ENCODE data around the gene FER. TPM values are rescaled to one million over a fixed set of nuclear protein-coding genes. Genes with fewer than 3 reads are reported as not detected.

FER gene
- total and polyA plus RNA-seq, 2 of the 13 experiments (the other 11 are each of a cell fraction or from before 2014, with no cell fraction given): 7.9 to 29.0 TPM

DNA sequence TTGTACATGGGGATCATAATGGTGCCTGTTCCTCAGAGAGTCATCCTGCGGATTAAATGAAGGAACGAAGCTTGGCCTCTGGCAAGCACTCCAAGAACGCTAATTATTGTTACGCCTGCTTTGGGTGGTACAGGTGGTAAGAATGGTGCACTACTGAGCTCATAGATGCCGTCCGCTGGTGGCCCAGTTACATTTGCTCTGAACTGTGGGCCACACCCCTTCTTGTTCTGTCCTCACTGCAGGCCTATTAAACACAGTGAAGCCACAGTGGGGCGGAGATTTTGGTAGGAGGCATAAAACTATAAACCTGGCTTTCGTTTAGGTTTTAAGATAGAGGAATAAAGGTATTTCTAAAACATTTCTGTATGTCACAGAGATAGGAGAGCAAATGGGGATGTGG lies 40.6 kb upstream of the FER start:
- peaks cover 0 to 3% of the 10 kb centered on the region in 2 experiments; a peak in 1 of 5 replicates for H3K27me3 ChIP-seq (ENCODE audit: control insufficient read depth in 1 of 2, insufficient read depth in 2 of 2, low read length in 2 of 2)
- H3K9me3 ChIP-seq (ENCODE audit: low read length): no peaks in the 10 kb centered on the region
- 36% methylated on average over 8 of the region's 8 CpGs for WGBS (ENCODE audit: low lambda C conversion rate)
- TF ChIP-seq ZFP36L1 (CRISPR knock-in tag; IDR thresholded peaks at IDR 0.05) (no peak), NR2F6 (IDR thresholded peaks at IDR 0.05) (no peak), NR2F6 (CRISPR knock-in tag; IDR thresholded peaks at IDR 0.05) (no peak), ZNF251 (CRISPR knock-in tag; IDR thresholded peaks at IDR 0.05) (no peak), IRX3 (CRISPR knock-in tag; IDR thresholded peaks at IDR 0.05; ENCODE audit: borderline replicate concordance, low read depth) (no peak)
- TF ChIP-seq, protein P1, sequence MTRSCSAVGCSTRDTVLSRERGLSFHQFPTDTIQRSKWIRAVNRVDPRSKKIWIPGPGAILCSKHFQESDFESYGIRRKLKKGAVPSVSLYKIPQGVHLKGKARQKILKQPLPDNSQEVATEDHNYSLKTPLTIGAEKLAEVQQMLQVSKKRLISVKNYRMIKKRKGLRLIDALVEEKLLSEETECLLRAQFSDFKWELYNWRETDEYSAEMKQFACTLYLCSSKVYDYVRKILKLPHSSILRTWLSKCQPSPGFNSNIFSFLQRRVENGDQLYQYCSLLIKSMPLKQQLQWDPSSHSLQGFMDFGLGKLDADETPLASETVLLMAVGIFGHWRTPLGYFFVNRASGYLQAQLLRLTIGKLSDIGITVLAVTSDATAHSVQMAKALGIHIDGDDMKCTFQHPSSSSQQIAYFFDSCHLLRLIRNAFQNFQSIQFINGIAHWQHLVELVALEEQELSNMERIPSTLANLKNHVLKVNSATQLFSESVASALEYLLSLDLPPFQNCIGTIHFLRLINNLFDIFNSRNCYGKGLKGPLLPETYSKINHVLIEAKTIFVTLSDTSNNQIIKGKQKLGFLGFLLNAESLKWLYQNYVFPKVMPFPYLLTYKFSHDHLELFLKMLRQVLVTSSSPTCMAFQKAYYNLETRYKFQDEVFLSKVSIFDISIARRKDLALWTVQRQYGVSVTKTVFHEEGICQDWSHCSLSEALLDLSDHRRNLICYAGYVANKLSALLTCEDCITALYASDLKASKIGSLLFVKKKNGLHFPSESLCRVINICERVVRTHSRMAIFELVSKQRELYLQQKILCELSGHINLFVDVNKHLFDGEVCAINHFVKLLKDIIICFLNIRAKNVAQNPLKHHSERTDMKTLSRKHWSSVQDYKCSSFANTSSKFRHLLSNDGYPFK (CRISPR knock-in tag; IDR thresholded peaks at IDR 0.05; ENCODE audit: borderline replicate concordance): no peak
- intact Hi-C loops (cut with micrococcal nuclease; ENCODE audit: unreplicated experiment) (no loop called here), in situ Hi-C loops (cut with HindIII; ENCODE audit: extremely low pct_ligation_motif_present, low pct_unique_long_range_greater_than_20kb) (no loop called here)
- H3K79me2 ChIP-seq (ENCODE audit: insufficient read depth, low read length): no peaks in the 10 kb centered on the region
- FAIRE-seq: no peak
- no peaks in the 10 kb centered on the region for H3K4me1 ChIP-seq (ENCODE audit: insufficient read depth, low read length)
- BruUV-seq (replicated peaks): no TSS peak
- H4K20me1 ChIP-seq (ENCODE audit: insufficient read depth, low read length): no peaks in the 10 kb centered on the region
- H3K27ac ChIP-seq (ENCODE audit: extremely low read length, insufficient read depth, low read length): no peak overlapping the region
- DNase-seq (ENCODE audit: low spot score): no peak
- POLR2A ChIA-PET: no interaction called here
- H3K36me3 ChIP-seq (replicated peaks in 1 of 2; ENCODE audit: control insufficient read depth in 1 of 2, insufficient read depth in 2 of 2, low read length in 2 of 2): no peaks in the 10 kb centered on the region
- no peak overlapping the region for H3K4me3 ChIP-seq (replicated peaks in 1 of 3; ENCODE audit: insufficient read depth in 1 of 3, low read depth in 2 of 3, low read length in 3 of 3)
- H3K4me2 ChIP-seq (ENCODE audit: low read depth, low read length): no peak overlapping the region
- H2AFZ ChIP-seq (ENCODE audit: low read length): no peak overlapping the region
- ATAC-seq: no peak
- CTCF ChIA-PET (ENCODE audit: low intra/inter-chr PET ratio, low total read pairs): no interaction called here
- H3K9ac ChIP-seq (ENCODE audit: insufficient read depth, low read depth, low read length): no peak overlapping the region

DNA sequence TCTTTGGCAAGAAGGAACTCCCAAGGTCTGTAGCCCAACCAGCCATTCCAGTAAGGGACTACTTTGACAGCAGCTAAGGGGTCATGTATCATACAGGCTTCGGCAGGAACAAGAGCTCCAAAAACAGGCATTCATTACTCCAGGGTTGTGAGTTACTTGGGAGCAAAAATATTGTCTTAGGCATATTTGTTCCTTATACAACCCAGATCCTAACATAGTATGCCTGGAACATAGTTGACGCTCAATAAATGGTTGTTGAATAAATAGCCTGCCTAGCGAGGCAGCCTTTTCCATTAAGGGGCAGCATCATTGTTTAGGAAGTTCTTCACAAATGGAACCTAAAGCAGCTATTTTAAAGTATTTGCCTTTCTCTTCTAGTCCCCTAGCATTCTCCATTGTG lies 35.8 kb upstream of the FER start:
- Histone ChIP-seq H3K4me1 (ENCODE audit: insufficient read depth, low read length) (no peaks in the 10 kb centered on the region), H3K9me3 (ENCODE audit: low read length) (no peaks in the 10 kb centered on the region), H3K4me3 (replicated peaks in 1 of 3; ENCODE audit: insufficient read depth in 1 of 3, low read depth in 2 of 3, low read length in 3 of 3) (no peak overlapping the region), H3K79me2 (ENCODE audit: insufficient read depth, low read length) (no peaks in the 10 kb centered on the region), H3K27me3 (ENCODE audit: control insufficient read depth in 1 of 2, insufficient read depth in 2 of 2, low read length in 2 of 2) (peaks cover 0 to 3% of the 10 kb centered on the region in 2 experiments; a peak in 1 of 5 replicates), H3K27ac (ENCODE audit: extremely low read length, insufficient read depth, low read length) (no peak overlapping the region), H3K9ac (ENCODE audit: insufficient read depth, low read depth, low read length) (no peak overlapping the region), H3K36me3 (replicated peaks in 1 of 2; ENCODE audit: control insufficient read depth in 1 of 2, insufficient read depth in 2 of 2, low read length in 2 of 2) (no peaks in the 10 kb centered on the region), H2AFZ (ENCODE audit: low read length) (no peak overlapping the region), H4K20me1 (ENCODE audit: insufficient read depth, low read length) (no peaks in the 10 kb centered on the region), H3K4me2 (ENCODE audit: low read depth, low read length) (no peak overlapping the region)
- intact Hi-C loops (cut with micrococcal nuclease; ENCODE audit: unreplicated experiment) (no loop called here), in situ Hi-C loops (cut with HindIII; ENCODE audit: extremely low pct_ligation_motif_present, low pct_unique_long_range_greater_than_20kb) (no loop called here)
- DNase-seq (ENCODE audit: low spot score) (no peak), ATAC-seq (no peak), FAIRE-seq (no peak)
- 19% methylated on average over 3 of the region's 3 CpGs for WGBS (ENCODE audit: low lambda C conversion rate)
- CTCF ChIA-PET (ENCODE audit: low intra/inter-chr PET ratio, low total read pairs): no interaction called here
- POLR2A ChIA-PET: no interaction called here
- no TSS peak for BruUV-seq (replicated peaks)
- TF ChIP-seq SUZ12 (IDR thresholded peaks at IDR 0.05; ENCODE audit: low read depth, low read length): no peak
- no peak for TF ChIP-seq ZNF441 (CRISPR knock-in tag; IDR thresholded peaks at IDR 0.05; ENCODE audit: borderline replicate concordance)
- TF ChIP-seq, protein P2, sequence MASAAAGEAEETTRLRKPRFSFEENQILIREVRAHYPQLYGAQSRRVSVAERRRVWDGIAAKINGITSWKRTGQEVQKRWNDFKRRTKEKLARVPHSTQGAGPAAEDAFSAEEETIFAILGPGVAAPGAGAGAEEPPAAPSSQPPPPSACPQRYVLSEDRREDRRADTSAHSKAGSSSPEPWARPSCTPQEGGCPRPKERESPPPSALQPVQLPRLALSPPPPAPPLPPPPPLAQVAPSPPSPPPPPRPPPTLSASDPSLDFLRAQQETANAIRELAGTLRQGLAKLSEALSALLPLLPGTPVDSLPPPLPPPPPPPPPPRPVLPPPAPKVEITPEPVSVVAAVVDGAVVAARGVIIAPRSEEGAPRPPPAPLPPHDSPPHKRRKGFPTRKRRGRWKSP (CRISPR knock-in tag; IDR thresholded peaks at IDR 0.05): no peak
- TF ChIP-seq GLI4 (CRISPR knock-in tag; IDR thresholded peaks at IDR 0.05; ENCODE audit: borderline replicate concordance): no peak
- TF ChIP-seq ZNF430 (CRISPR knock-in tag; IDR thresholded peaks at IDR 0.05): no peak
- no peak for TF ChIP-seq POLR2AphosphoS5 (IDR thresholded peaks at IDR 0.05; ENCODE audit: low read depth, low read length)
- no peak for TF ChIP-seq TCF7 (IDR thresholded peaks at IDR 0.05; ENCODE audit: low read depth)
- TF ChIP-seq SMC3 (IDR thresholded peaks at IDR 0.05; ENCODE audit: low read length): no peak
- TF ChIP-seq RXRB (CRISPR knock-in tag; IDR thresholded peaks at IDR 0.05; ENCODE audit: borderline replicate concordance): no peak

All from HepG2 (cell line).